ENCODE data around the gene GPC1. TPM values are rescaled to one million over a fixed set of nuclear protein-coding genes. Genes with fewer than 3 reads are reported as not detected.

Gene GPC1
- total RNA-seq, 4 donors from 2014 or later, result 117 to 153 (median 144) TPM

DNA sequence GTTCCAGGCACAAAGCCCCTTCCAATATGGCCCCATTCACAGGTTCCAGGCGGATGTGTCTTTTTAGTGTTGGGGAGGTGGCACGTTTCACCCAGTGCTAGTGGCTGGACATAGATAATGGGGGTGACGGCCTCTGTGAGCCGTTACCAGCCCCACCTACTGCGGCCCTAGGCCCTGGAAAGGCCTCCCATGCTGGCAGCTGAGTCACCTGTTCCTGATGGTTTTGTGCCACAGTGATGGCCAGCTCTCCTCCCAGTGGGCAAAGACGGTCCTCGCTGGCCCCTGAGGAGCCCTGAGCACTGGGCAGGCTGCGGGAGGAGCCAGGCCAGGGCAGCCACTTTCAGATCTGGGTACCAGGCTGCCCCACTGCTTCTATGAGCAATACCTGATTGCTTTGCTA is 40.0 kb upstream of the GPC1 start:
- Histone ChIP-seq H3K36me3 (no peaks in the 10 kb centered on the region), H3K27me3 (no peaks in the 10 kb centered on the region), H3K27ac (no peak overlapping the region), H3K9me3 (no peaks in the 10 kb centered on the region), H3K4me3 (no peak overlapping the region), H3K4me1 (peaks cover 0 to 20% (median 2%) of the 10 kb centered on the region in 4 donors)
- DNase-seq (ENCODE audit: low spot score in 2 of 2), result peak in 1 of 2 donors; percentile 4
- TF ChIP-seq POLR2A (IDR thresholded peaks at IDR 0.05) (no peak), EP300 (IDR thresholded peaks at IDR 0.05) (no peak)
- TF ChIP-seq, protein P1, sequence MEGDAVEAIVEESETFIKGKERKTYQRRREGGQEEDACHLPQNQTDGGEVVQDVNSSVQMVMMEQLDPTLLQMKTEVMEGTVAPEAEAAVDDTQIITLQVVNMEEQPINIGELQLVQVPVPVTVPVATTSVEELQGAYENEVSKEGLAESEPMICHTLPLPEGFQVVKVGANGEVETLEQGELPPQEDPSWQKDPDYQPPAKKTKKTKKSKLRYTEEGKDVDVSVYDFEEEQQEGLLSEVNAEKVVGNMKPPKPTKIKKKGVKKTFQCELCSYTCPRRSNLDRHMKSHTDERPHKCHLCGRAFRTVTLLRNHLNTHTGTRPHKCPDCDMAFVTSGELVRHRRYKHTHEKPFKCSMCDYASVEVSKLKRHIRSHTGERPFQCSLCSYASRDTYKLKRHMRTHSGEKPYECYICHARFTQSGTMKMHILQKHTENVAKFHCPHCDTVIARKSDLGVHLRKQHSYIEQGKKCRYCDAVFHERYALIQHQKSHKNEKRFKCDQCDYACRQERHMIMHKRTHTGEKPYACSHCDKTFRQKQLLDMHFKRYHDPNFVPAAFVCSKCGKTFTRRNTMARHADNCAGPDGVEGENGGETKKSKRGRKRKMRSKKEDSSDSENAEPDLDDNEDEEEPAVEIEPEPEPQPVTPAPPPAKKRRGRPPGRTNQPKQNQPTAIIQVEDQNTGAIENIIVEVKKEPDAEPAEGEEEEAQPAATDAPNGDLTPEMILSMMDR (IDR thresholded peaks at IDR 0.05), result no peak
- WGBS, 2 donors, result 84 to 86% methylated on average over 7 to 8 of the region's 8 CpGs

DNA sequence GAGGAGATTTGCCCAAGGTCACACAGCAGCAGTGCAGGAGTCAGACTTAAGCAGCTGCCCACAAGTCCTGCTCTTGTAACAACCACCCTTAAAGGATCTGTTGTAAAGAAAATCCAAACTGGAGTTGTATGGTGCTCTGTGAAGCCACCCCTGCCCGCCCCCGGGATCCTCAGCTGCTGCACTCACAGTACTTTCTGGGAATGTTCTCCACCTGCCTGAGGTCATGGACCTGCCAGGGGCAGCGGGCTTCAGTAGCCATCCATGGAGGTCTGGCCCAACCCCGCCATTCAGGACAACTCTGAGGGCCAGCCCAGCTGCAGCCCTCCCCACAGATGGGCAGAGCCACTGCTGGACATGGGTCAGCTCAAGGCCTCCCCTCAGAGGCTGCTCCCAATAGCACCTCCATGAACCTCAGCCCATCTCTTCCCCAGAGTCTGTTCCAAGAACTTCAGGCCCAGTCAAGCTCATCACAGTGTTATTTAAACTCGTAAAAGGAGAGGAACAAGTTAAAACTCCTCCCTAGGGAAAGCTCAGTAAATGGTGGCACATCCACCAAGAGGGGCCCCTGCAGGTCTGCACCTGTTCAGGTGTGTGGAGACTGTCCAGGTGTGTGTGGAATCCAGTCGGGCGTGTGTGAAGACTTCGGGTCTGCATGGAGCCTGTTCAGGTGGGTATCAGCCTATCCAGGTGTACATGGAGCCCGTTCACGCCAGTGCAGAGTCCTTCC is 39.4 kb upstream of the GPC1 start:
- TF ChIP-seq, protein P1 (IDR thresholded peaks at IDR 0.05), result no peak
- TF ChIP-seq EP300 (IDR thresholded peaks at IDR 0.05) (no peak), POLR2A (IDR thresholded peaks at IDR 0.05) (no peak)
- peak in 1 of 2 donors; percentile 9 for DNase-seq (ENCODE audit: low spot score in 2 of 2)
- no peaks in the 10 kb centered on the region for H3K36me3 ChIP-seq
- H3K9me3 ChIP-seq, result no peaks in the 10 kb centered on the region
- H3K4me3 ChIP-seq, result no peak overlapping the region
- H3K27ac ChIP-seq, result no peak overlapping the region
- 83 to 93% methylated on average over 6 to 10 of the region's 10 CpGs for WGBS, 2 donors
- H3K4me1 ChIP-seq, result peaks cover 0 to 20% (median 2%) of the 10 kb centered on the region in 4 donors
- H3K27me3 ChIP-seq, result no peaks in the 10 kb centered on the region

DNA sequence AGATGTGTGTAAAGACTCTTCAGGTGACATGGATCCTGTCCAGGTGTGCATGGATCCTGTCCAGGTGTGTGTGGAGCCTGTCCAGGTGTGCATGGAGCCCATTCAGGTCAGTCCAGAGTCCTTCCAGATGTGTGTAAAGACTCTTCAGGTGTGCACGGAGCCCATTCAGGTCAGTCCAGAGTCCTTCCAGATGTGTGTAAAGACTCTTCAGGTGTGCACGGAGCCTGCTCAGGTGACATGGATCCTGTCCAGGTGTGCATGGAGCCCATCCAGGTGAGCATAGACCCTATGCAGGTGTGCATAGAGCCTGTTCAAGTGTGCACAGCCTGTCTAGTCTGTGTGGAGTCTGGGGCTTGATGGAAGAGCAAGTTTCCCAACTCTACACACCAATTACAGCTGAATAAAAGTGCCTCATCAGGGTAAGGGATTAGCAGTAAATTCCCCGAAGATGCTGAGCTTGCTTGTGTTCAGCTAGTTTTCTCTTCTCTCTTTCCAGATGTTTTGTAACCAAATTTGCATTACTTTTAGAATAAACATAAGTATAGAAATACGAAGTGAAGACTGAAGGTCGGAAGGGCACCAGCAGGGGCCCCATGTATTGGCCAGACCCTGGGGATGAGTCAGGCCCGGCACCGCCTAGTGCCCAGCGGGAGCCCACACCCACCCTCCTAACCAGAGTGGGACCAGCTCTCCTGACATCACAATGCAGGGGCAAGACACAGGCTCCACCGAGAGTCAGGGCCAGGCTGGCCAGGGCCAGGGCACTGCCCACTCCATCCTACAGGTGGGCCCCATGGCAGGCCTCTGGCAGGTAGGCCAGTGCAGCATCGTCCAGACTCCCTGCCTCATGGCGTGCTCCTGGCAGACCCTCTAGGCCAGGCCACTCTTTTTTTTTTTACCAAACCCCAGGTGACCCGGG is 38.6 kb upstream of the GPC1 start:
- Histone ChIP-seq H3K27me3 (no peaks in the 10 kb centered on the region), H3K9me3 (no peaks in the 10 kb centered on the region), H3K27ac (no peak overlapping the region), H3K36me3 (no peaks in the 10 kb centered on the region), H3K4me1 (peaks cover 0 to 15% (median 2%) of the 10 kb centered on the region in 4 donors), H3K4me3 (no peak overlapping the region)
- peak in 1 of 2 donors; percentile 8 for DNase-seq (ENCODE audit: low spot score in 2 of 2)
- 84 to 85% methylated on average over 12 of the region's 12 CpGs for WGBS, 2 donors
- TF ChIP-seq, protein P1 (IDR thresholded peaks at IDR 0.05), result no peak
- no peak for TF ChIP-seq EP300 (IDR thresholded peaks at IDR 0.05)
- TF ChIP-seq POLR2A (IDR thresholded peaks at IDR 0.05), result no peak

DNA sequence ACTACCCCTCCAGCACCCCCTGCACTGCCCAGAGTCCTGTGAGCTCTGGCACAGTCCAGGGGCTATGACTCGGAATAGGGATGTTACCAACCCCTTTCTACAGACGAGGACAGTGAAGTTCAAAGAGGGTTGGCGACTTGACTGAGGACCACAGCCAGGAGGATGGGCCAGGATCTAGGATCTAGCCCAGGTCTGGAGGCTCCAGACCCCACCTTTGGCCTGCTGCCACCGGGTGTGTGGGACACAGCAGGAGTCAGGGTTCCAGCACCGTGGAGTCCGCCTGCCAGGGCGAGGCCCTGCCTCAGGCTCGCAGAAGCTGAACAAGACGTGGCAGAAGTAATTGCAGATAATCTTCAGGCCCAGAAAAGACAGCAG is 37.9 kb upstream of the GPC1 start:
- Histone ChIP-seq H3K9me3 (no peaks in the 10 kb centered on the region), H3K4me3 (no peak overlapping the region)
- DNase-seq (ENCODE audit: low spot score in 2 of 2), result peak in 1 of 2 donors; percentile 8

More for the DNA sequence above, 37.9 kb upstream of the GPC1 start:
- 80 to 90% methylated on average over 9 of the region's 9 CpGs for WGBS, 2 donors
- Histone ChIP-seq H3K4me1 (peaks cover 0 to 9% (median 0%) of the 10 kb centered on the region in 4 donors), H3K27me3 (no peaks in the 10 kb centered on the region), H3K27ac (no peak overlapping the region), H3K36me3 (no peaks in the 10 kb centered on the region)
- TF ChIP-seq, protein P1 (IDR thresholded peaks at IDR 0.05), result no peak
- TF ChIP-seq EP300 (IDR thresholded peaks at IDR 0.05) (no peak), POLR2A (IDR thresholded peaks at IDR 0.05) (no peak)

Data from tibial nerve (tissue), 4 donors.